Middle frontal gyrus (tissue), 1 donor: ENCODE measurements around the gene ORC5.
"Not testable (repeated sequence)": the region's sequence is repeated elsewhere in the genome, so short reads cannot be mapped to it uniquely, and the experiment has no call there.

Source experiments
- DNase-seq: peaks from one replicate; pipeline ENCODE4 v3.0.0-alpha.2; 2015; ENCODE audit warnings: low spot score; ENCODE audit errors: extremely low spot score

ORC5 gene

GRCh38 chr7:104192434-104192833 lies 15.4 kb downstream of the ORC5 start:
- DNase-seq, result no peak

DNA sequence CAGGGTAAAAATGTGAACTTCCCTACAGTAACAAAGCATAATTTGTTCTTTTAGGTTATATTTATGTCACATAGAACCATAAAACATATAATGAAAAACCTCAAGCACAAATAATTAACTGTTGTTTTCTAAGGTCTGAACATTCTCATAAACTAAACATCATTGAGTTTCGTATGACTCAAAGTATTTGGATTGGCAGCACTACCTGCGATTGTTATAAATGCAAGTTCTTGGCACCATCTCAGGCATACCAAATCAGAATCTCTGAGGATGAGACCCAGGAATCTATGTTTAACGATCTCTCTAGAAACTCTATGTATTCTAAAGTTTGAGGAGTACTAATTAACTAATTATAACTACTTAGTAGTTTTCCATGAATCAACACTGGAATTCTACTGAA lies 22.5 kb downstream of the ORC5 start:
- no peak for DNase-seq

GRCh38 chr7:104179178-104179577 lies 28.6 kb downstream of the ORC5 start:
- DNase-seq, result no peak

GRCh38 chr7:104177565-104178083 lies 30.2 kb downstream of the ORC5 start:
- not testable (repeated sequence) for DNase-seq

DNA sequence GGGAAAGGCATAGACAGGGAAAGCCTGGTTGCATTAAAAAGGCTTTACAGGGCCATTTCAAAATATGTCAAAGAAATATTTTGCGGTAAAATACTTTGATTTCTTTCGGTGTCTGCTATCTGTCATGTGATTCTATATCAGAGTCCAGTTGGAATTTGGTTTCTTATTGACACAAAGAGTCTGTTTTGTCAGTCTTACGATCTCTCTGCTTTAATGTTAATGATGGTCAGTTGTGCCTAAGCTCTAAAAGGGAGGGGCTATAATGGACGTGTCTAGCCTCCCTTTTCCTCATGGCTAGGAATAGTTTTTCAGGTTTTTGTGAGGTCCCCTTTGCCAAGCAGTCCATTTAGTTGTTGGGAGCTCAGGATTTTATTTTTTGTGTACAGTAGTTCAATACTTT lies 31.5 kb downstream of the ORC5 start:
- DNase-seq, result no peak

- DNase-seq, result no peak
Measured at GRCh38 chr7:104175361-104175984, 32.3 kb downstream of the ORC5 start.

DNA sequence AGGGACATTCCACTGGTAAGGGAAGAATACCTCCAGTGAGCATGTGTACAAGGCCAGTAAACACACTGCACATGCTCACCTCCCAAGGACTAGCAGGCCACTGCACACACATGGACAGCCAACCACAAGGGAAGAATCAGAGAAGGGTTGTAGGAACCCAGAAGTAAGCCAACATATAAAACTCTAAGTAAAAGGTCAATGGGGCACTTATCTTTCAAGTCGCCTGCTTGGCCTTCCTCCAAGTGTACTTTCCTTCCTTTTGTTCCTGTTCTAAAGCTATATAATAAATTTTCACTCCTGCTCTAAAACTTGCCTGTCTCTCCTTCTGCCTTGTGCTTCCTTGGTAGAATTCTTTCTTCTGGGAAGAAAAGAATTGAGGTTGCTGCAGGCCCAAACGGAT lies 33.0 kb downstream of the ORC5 start:
- no peak for DNase-seq

GRCh38 chr7:104162081-104162480 lies 45.7 kb downstream of the ORC5 start:
- DNase-seq, result no peak

GRCh38 chr7:104161244-104161643 lies 46.6 kb downstream of the ORC5 start:
- DNase-seq, result no peak

- DNase-seq, result no peak
Measured at GRCh38 chr7:104160375-104160774, 47.4 kb downstream of the ORC5 start.

DNA sequence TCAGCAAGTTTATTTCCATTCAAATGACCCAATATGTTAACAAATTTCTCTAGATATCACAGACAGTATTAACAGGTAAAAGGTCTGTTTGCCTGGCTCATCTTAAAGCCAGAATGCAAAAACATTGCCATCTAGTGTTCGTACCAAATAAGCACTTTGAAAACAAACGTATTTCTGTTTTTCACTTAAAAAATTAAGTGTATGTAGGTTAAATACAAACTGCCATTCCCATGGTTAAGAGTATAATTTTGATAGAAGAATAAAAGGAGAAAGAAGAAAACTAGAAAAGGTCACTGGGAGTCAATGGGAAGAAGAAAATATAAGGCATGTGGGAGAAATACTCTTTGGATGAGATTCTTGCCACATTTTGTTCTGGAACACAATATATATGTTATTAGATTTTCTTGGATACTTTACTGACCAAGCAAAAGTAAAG lies 51.0 kb downstream of the ORC5 start:
- no peak for DNase-seq

- no peak for DNase-seq
Measured at GRCh38 chr7:104153287-104153686, 54.5 kb downstream of the ORC5 start.

DNA sequence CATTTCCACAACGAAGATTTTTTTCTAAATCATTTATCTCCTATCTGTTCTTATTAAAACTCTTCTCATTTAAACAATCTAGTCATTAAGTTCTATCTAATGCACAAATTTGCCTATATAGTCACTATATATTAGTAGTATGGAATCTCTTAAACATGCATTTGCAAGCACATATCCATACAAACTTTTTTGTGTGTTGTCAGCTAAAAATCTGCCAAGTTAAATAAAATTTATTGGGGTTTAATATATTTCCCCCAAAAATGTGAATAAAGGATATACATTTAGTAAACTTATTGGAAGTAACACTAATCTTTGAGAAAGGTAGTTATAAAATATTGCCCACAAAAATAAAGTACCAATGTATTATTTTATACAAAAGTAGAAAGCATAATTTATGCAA lies 55.3 kb downstream of the ORC5 start:
- DNase-seq, result no peak

- no peak for DNase-seq
Measured at GRCh38 chr7:104150470-104150869, 57.3 kb downstream of the ORC5 start.

- no peak for DNase-seq
Measured at GRCh38 chr7:104149822-104150221, 58.0 kb downstream of the ORC5 start.

- no peak for DNase-seq
Measured at GRCh38 chr7:104142147-104142546, 65.7 kb downstream of the ORC5 start.

GRCh38 chr7:104137971-104138370 lies 69.8 kb downstream of the ORC5 start:
- DNase-seq, result no peak

- DNase-seq, result no peak
Measured at GRCh38 chr7:104137511-104137910, 70.3 kb downstream of the ORC5 start.

DNA sequence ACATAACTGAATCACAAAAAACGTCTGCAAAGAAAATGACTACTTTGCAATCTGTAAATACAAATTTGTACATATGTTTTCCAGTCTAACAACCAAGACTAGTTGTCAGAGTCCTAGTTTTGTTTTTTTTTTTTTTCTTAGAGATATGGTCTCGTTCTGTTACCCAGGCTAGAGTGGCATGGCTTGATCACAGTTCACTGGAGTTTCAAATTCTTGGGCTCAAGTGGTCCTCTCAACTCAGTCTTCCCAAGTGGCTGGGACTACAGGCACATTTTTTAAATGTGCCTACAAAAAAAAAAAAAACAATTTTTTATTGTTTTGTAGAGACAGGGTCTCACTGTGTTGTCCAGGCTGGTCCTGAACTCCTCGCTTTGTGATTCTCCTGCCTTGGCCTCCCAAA lies 70.8 kb downstream of the ORC5 start:
- DNase-seq, result no peak

DNA sequence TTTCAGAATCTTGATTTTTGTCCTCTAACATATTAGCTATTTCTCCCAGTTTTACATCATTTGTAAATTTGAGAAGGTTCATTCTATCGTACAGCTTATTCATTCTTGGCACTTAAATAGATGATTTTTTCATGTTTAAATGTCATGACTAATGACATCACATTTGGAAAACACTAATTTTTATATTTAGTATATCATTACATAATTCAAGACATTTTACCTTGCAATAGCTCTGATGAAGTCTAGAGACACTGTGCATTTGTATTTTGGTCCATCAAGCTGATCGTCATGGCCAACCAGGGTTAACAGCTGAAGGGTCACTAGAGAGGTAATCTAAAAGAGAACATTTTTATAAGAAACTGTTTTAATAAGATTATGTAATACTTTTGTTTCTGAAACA lies 71.3 kb downstream of the ORC5 start:
- DNase-seq, result no peak

GRCh38 chr7:104135760-104136558 lies 71.9 kb downstream of the ORC5 start:
- no peak for DNase-seq

DNA sequence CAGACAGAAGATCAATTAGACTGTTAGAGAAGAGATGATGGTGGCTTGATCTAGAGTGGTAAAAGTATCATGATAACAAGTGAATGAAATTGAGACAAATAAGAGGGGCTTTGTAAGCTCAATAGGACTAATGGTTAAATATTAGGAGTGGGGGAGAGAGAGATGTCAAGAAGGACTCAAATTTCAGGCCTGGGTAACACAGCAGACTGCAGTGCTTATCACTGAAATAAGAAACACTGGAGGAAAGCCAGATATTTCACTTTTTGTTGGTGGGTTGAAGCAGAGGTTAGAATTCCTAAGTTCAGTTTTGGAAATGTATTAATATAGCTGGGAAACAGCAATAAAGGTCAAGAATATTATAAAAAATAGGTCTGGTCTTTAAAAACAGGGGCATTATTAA lies 74.6 kb downstream of the ORC5 start:
- no peak for DNase-seq

- no peak for DNase-seq
Measured at GRCh38 chr7:104130726-104131125, 77.1 kb downstream of the ORC5 start.
